Measurements from ENCODE around the gene LONP1.

DNA sequence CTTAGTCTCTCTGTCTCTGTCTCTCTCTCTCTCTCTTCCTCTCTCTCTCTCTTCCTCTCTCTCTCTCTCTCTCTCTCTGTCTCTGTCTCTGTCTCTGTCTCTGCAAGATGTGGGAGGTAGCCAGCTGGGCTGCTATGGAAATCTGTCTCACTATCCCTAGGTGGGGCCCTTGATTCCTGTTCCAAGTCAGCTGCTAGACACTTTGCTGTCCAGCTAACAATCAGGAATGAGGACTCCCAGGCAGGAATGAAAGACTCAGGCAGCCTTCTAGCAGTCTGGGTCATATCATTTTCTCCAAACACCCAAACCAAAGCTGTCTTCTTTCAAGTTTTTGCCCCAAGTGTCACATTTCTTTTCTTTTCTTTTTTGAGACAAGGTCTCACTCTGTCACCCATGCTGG is 23.7 kb upstream of the LONP1 start:
- TF ChIP-seq, protein P1, sequence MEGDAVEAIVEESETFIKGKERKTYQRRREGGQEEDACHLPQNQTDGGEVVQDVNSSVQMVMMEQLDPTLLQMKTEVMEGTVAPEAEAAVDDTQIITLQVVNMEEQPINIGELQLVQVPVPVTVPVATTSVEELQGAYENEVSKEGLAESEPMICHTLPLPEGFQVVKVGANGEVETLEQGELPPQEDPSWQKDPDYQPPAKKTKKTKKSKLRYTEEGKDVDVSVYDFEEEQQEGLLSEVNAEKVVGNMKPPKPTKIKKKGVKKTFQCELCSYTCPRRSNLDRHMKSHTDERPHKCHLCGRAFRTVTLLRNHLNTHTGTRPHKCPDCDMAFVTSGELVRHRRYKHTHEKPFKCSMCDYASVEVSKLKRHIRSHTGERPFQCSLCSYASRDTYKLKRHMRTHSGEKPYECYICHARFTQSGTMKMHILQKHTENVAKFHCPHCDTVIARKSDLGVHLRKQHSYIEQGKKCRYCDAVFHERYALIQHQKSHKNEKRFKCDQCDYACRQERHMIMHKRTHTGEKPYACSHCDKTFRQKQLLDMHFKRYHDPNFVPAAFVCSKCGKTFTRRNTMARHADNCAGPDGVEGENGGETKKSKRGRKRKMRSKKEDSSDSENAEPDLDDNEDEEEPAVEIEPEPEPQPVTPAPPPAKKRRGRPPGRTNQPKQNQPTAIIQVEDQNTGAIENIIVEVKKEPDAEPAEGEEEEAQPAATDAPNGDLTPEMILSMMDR (IDR thresholded peaks at IDR 0.05): no peak
- TF ChIP-seq POLR2A (IDR thresholded peaks at IDR 0.05): no peak

Data from thyroid gland (tissue), 4 donors.